Activated naive CD8-positive, alpha-beta T cell treated with anti-CD3 and anti-CD28 coated beads for 36 hours (primary cell): ENCODE results near the gene HOXA7. TPM values are rescaled to one million over a fixed set of nuclear protein-coding genes. Genes with fewer than 3 reads are reported as not detected.

Experiments
- DNase-seq: peaks from one replicate; pipeline ENCODE4 v3.0.0; 2021
- H3K27ac Mint-ChIP-seq: one replicate; pipeline ENCODE4 v1.8.0; 2022; ENCODE audit warnings: mild to moderate bottlenecking, moderate library complexity, mixed read lengths
- H3K27me3 Mint-ChIP-seq: one replicate; pipeline ENCODE4 v1.8.0; 2022; ENCODE audit warnings: mild to moderate bottlenecking, mixed read lengths
- H3K36me3 Mint-ChIP-seq: one replicate; pipeline ENCODE4 v1.8.0; 2021; ENCODE audit warnings: mild to moderate bottlenecking, mixed read lengths
- H3K4me1 Mint-ChIP-seq: one replicate; pipeline ENCODE4 v1.8.0; 2021; ENCODE audit warnings: mixed read lengths
- H3K4me3 Mint-ChIP-seq: one replicate; pipeline ENCODE4 v1.8.0; 2022; ENCODE audit warnings: mild to moderate bottlenecking, moderate library complexity, mixed read lengths
- H3K9me3 Mint-ChIP-seq: one replicate; pipeline ENCODE4 v1.8.0; 2022; ENCODE audit warnings: mixed read lengths
- total RNA-seq, 2 experiments: library from RNA; stranded (reverse); gene quantifications; one replicate each; pipeline ENCODE4 v1.2.3, GENCODE V29; 2021

Gene HOXA7
- total RNA-seq, 2 experiments from 2014 or later, result not detected

GRCh38 chr7:27105301-27106031, 51.0 kb downstream of the HOXA7 start:
- H3K9me3 Mint-ChIP-seq, result no peaks in the 10 kb centered on the region
- H3K36me3 Mint-ChIP-seq, result peaks cover 2% of the 10 kb centered on the region
- no peak for DNase-seq
- no peak overlapping the region for H3K4me3 Mint-ChIP-seq
- peaks cover 58% of the 10 kb centered on the region for H3K27me3 Mint-ChIP-seq
- H3K4me1 Mint-ChIP-seq, result peaks cover 7% of the 10 kb centered on the region
- H3K27ac Mint-ChIP-seq, result no peak overlapping the region

- peaks cover 68% of the 10 kb centered on the region for H3K27me3 Mint-ChIP-seq
- no peak for DNase-seq
- no peak overlapping the region for H3K4me3 Mint-ChIP-seq
- H3K36me3 Mint-ChIP-seq, result peaks cover 2% of the 10 kb centered on the region
- H3K9me3 Mint-ChIP-seq, result no peaks in the 10 kb centered on the region
- H3K27ac Mint-ChIP-seq, result no peak overlapping the region
- peaks cover 7% of the 10 kb centered on the region for H3K4me1 Mint-ChIP-seq
Observed at GRCh38 chr7:27104341-27105058, 52.0 kb downstream of the HOXA7 start.

Other genes with a start within 250 kb of the HOXA7 start
- under 1 TPM; 0.24 to 0.35 TPM for gene HOXA1, start 60.7 kb downstream of the HOXA7 start, total RNA-seq
- gene HOXA2, start 54.0 kb downstream of the HOXA7 start, total RNA-seq, result not detected
- not detected for gene HOXA4, start 25.9 kb downstream of the HOXA7 start, total RNA-seq
- gene HOXA5, start 13.0 kb downstream of the HOXA7 start, total RNA-seq, result not detected
- not detected for gene HOXA6, start 8.9 kb downstream of the HOXA7 start, total RNA-seq
- gene HOXA3, start 4.1 kb downstream of the HOXA7 start, total RNA-seq, result not detected
- gene HOXA9, start 8.9 kb upstream of the HOXA7 start, total RNA-seq, result not detected
- gene HOXA10, start 17.6 kb upstream of the HOXA7 start, total RNA-seq, result not detected
- under 1 TPM in 1 of 2 experiments, not detected in 1; 0.10 TPM for gene HOXA11, start 28.6 kb upstream of the HOXA7 start, total RNA-seq
- not detected for gene HOXA13, start 43.4 kb upstream of the HOXA7 start, total RNA-seq
- not detected for gene EVX1, start 86.1 kb upstream of the HOXA7 start, total RNA-seq